ENCODE results near the gene MCCD1. TPM values are rescaled to one million over a fixed set of nuclear protein-coding genes. Genes with fewer than 3 reads are reported as not detected.
"Not testable (repeated sequence)": the region's sequence is repeated elsewhere in the genome, so short reads cannot be mapped to it uniquely, and the experiment has no call there.

The MCCD1 gene
- total RNA-seq, 1 donor from 2014 or later: not detected

- ATAC-seq (no peak), DNase-seq (no peak)
- intact Hi-C loops (cut with micrococcal nuclease): no loop called here
These were observed 26.2 kb upstream of the MCCD1 start for GRCh38 chr6:31502586-31502985.

DNA sequence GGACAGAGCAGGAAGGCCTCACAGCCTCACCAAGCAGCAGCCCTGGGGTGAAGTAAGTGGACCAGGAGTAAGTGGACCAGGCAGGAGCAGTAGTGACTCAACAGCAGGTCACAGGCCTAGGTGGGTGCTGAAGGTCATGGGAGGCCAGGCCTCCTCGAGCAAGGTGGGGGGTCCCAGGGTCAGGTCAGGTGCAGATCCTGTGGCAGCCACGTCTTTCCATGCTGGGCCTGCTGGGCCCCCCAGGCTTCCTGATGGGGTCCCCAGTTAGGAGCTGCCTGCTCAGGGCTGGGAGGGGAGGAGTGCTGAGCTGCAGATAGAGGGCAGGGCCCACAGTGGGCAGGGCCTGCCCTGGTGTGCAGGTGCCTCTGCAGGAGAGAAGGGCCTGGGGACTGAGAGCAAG, 19.7 kb upstream of the MCCD1 start:
- DNase-seq; ATAC-seq; intact Hi-C loops (cut with micrococcal nuclease): not testable (repeated sequence)

DNA sequence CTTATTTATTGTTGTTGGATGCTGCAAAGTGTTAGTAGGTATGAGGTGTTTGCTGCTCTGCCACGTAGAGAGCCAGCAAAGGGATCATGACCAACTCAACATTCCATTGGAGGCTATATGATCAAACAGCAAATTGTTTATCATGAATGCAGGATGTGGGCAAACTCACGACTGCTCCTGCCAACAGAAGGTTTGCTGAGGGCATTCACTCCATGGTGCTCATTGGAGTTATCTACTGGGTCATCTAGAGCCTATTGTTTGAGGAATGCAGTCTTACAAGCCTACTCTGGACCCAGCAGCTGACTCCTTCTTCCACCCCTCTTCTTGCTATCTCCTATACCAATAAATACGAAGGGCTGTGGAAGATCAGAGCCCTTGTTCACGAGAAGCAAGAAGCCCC, 18.8 kb upstream of the MCCD1 start:
- no peak for DNase-seq
- intact Hi-C loops (cut with micrococcal nuclease): no loop called here
- no peak for ATAC-seq

- DNase-seq (no peak), ATAC-seq (no peak)
- intact Hi-C loops (cut with micrococcal nuclease): no loop called here
These were observed 15.2 kb upstream of the MCCD1 start for GRCh38 chr6:31513456-31514165.

DNA sequence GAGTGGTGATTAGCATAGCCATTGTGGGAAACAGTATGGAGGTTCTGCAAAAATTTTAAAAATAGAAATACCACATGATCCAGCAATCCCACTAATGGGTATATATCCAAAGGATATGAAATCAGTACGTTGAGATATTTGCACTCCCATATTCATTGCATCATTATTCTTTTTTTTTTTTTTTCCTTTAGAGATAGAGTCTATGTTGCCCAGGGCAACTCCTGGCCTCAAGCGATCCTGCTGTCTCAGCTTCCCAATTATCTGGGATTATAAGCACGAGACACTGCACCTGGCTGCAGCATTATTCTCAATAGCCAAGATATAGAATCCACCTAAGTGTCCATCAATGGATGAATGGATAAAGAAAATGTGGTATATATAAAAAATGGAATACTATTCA, 6.9 kb upstream of the MCCD1 start:
- ATAC-seq (no peak), DNase-seq (no peak)
- intact Hi-C loops (cut with micrococcal nuclease): no loop called here

DNA sequence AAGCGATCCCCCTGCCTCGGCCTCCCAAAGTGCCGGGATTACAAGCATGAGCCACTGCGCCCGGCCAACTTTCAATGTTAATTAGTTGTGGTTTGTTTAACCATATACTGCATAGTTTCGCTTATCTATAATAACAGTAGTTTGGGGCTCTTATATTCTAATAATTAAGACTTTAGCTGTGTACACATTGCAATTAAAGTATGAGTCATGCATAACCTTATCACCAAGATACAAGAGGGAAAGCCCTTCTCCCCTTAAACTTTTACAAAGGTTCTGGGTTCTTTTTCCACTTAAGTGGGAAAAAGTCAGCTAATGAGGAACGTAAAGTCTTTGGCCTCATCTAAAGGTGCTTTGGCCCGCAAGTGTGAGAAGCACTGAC, 3.2 kb upstream of the MCCD1 start:
- no peak for ATAC-seq
- no peak for DNase-seq
- intact Hi-C loops (cut with micrococcal nuclease): no loop called here

- DNase-seq: no peak
- ATAC-seq: no peak
- intact Hi-C loops (cut with micrococcal nuclease): no loop called here
These were observed 2.7 kb upstream of the MCCD1 start for GRCh38 chr6:31525932-31526591.

GRCh38 chr6:31528307-31528777, 420 bp upstream of the MCCD1 start:
- DNase-seq: no peak
- no peak for ATAC-seq
- intact Hi-C loops (cut with micrococcal nuclease): no loop called here

DNA sequence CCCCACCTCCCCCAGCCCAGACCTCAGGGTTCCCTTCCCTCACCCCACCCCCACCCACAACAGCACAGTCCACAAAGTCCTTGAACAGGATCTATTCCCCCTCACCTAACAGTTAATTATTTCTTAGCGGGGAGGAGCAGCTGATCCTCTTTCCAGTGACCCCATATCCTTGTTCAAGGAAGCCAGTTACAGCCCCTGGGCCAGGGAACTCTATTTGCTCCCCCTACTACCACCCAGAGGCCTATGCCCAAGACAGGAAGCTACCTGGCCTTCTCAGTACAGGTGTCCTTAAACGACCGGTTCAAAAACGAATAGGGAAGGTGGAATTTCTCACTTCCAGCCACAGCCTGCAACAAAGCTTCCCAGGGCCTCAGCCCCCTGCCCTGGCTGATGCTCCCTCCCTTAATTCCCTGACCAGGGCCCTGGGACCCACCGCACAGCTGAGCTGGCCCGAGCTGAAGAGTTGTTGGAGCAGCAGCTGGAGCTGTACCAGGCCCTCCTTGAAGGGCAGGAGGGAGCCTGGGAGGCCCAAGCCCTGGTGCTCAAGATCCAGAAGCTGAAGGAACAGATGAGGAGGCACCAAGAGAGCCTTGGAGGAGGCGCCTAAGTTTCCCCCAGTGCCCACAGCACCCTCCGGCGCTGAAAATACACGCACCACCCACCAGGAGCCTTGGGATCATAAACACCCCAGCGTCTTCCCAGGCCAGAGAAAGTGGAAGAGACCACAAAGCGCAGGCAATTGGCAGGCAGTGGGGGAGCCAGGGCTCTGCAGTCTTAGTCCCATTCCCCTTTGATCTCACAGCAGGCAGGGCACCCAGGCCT, 778 bp downstream of the MCCD1 start:
- intact Hi-C loops (cut with micrococcal nuclease): no loop called here
- DNase-seq: no peak
- peak; percentile 12 for ATAC-seq

DNA sequence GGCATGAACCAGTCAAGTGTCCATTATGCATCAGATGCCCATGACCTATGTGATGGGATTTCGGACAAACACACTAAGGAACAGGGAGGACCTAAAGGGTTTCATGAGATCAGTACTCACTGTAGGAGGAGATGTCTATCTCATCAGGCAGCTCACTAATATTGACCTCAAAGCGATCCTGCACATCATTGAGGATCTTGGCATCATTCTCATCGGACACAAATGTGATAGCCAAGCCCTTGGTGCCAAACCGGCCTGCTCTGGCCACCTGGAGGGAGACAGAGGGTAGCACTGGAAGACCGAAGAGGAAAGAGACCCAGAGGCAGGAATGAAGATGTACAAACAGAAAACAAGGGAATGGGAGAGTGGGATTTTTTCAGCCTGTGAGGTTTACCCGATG, 1.9 kb downstream of the MCCD1 start:
- intact Hi-C loops (cut with micrococcal nuclease): no loop called here
- no peak for ATAC-seq
- DNase-seq: no peak

- DNase-seq (no peak), ATAC-seq (no peak)
- intact Hi-C loops (cut with micrococcal nuclease): no loop called here
These were observed 2.4 kb downstream of the MCCD1 start for GRCh38 chr6:31531162-31531561.

- DNase-seq (no peak), ATAC-seq (no peak)
- intact Hi-C loops (cut with micrococcal nuclease): no loop called here
These were observed 3.2 kb downstream of the MCCD1 start for GRCh38 chr6:31531771-31532643.

DNA sequence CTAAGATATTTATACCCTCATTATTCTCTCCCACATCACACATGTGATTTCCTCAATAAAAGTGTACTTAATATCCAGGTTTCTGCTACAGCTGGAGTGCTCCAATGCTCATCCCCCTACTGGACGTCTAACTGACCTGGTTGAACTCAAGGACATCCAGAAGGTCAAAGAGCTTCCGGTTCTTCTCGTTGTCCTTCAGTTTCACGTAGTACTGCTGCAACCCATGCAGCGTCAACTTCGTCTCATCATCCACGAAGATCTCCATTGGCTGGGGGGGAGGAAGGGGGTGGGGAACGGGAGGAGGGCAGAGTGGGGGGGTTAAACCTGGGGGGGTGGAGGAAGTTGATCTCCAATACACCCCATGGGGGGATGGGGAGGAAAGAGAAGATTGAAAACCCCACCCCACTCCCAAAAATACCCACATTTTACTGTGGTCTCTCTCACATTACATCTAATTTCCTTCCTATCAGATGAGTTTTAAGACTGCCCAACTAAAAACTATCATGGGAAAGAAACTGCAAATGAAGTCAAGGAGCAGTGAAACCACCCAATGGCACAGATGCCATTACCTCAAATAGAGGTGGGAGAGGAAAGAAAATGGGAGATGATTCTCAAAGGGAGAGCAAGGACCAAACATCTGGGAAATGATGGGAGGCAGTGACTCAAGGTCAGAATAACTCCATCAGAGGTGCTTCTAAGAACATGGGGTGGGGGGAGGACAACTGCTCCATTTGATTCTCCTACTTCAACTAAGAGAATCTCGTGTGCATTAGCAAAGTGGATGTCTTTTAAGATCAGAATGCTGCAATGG, 4.1 kb downstream of the MCCD1 start:
- intact Hi-C loops (cut with micrococcal nuclease): no loop called here
- no peak for DNase-seq
- peak; percentile 5 for ATAC-seq

DNA sequence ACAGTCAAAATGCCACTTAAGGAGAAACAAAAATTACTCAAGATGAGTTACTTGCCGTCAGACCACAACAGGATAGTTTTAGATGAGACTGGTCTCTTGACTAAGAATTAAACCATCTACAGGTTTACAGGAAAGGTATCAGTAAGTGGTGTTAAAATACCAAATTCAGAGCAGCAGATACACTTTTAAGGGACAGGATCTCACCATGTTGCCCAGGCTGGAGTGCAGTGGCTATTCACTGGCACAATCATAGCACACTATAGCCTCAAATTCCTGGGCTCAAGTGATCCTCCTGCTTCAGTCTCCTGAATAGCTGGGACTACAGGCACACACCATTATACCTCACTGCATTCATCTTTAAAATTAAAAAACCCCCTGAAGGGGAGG, 4.7 kb downstream of the MCCD1 start:
- intact Hi-C loops (cut with micrococcal nuclease): no loop called here
- ATAC-seq: no peak
- DNase-seq: no peak

DNA sequence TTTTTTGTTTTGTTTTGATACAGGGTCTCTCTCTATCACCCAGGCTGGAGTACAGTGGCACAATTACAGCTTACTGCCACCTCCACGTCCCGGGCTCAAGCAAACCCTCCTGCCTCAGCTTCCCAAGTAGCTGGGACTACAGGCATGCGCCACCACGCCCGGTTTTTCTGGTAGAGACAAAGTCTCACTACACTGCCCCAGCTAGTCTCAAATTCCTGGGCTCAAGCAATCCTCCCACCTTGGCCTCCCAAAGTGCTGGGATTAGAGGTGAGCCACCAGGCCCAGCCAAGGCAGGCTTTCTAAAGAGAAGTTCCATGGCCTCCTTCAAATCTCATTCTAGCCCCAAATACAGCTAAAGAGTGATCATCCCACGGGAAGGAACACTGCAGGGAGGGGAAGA, 5.2 kb downstream of the MCCD1 start:
- no peak for DNase-seq
- no peak for ATAC-seq
- intact Hi-C loops (cut with micrococcal nuclease): no loop called here

DNA sequence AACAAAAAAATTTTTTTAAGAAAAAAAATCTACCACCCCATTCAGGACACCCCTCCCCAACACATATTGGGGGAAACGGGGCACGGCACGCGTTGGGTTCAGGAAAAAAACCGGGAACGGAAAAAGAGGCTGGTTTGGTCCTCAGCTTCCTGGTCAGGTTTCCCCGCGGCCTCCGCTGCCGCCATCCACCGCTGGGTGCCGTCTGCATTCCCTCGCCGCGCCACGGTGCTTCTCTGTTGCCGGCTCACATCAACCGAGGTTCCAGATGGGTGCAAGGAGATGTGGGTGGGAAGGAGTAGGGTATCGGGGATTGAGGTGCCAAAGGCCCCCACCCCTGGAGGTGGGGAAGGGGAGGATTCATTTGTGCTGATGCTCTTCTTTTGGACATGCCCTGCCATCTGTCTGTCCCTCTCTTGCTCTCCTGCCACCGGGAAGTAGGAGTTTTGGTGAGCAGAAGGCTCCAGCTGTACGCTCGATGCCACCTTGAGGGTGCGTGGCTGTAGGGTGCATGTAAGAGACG, 5.8 kb downstream of the MCCD1 start:
- intact Hi-C loops (cut with micrococcal nuclease): no loop called here
- DNase-seq (no peak), ATAC-seq (no peak)

DNA sequence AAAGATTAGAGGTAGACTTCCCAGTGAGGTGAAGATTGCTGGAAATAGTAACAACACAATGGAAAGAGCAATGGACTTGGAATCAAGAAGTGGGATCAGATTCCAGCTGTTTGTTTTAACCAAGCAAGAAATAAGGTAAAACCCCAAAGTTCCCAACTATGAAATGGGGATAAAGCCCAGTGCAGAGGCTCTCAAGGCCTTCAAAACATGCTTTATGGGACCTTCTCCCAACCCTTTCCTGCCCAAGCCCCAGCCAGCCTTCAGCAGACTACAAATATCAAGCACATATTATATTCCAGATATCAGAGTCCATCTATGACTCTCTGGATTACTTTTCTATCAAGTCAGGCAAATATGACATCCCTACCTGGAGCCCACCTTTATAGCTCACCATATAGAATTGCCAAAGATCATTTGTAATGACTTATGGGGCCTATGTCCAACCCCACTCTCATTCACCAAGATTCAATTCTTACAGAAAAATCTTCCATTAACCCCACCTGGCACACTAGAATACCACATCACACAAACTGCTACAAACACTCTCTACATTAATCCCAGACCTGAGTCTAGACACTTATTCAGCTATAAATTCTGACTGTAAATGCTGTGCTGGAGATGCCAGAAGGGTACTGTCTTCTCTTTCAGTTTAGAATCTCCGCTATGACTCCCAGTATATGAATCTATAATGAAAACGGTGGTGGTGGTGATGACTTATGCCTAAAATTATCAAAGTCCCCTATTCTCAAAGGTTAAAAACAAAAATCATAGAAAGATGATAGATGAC, 7.0 kb downstream of the MCCD1 start:
- intact Hi-C loops (cut with micrococcal nuclease): no loop called here
- DNase-seq (no peak), ATAC-seq (no peak)
